ENCODE data around the gene ZFC3H1. TPM values are rescaled to one million over a fixed set of nuclear protein-coding genes. Genes with fewer than 3 reads are reported as not detected.

Gene ZFC3H1
- total RNA-seq, 1 donor from 2014 or later = 37.9 TPM

DNA sequence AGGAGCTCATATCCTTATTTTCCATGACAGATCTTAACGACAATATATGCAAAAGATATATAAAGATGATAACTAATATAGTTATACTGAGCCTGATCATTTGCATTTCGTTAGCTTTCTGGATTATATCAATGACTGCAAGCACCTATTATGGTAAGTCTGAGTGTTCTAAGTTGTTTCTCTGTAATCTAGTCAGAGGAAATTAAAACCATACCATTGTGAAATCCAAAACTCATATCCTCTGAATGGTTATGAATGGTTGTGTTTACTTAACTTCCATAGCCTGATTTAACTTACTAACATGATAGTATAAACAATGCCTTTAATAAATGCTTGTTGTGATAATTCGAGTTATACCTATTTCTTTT, 23.0 kb upstream of the ZFC3H1 start:
- no peaks in the 10 kb centered on the region for H3K36me3 ChIP-seq
- Mint-ChIP-seq H3K4me3 (peak overlapping the region; percentile 99), H3K4me1 (peaks cover 14% of the 10 kb centered on the region), H3K27ac (peak overlapping the region; percentile 98), H3K9me3 (no peaks in the 10 kb centered on the region), H3K27me3 (ENCODE audit: insufficient read depth, low read depth) (no peaks in the 10 kb centered on the region), H3K36me3 (no peaks in the 10 kb centered on the region)
- H3K9me3 ChIP-seq (ENCODE audit: low read depth) = no peaks in the 10 kb centered on the region
- peak overlapping the region; percentile 78 for H3K4me3 ChIP-seq
- TF ChIP-seq, protein P1, sequence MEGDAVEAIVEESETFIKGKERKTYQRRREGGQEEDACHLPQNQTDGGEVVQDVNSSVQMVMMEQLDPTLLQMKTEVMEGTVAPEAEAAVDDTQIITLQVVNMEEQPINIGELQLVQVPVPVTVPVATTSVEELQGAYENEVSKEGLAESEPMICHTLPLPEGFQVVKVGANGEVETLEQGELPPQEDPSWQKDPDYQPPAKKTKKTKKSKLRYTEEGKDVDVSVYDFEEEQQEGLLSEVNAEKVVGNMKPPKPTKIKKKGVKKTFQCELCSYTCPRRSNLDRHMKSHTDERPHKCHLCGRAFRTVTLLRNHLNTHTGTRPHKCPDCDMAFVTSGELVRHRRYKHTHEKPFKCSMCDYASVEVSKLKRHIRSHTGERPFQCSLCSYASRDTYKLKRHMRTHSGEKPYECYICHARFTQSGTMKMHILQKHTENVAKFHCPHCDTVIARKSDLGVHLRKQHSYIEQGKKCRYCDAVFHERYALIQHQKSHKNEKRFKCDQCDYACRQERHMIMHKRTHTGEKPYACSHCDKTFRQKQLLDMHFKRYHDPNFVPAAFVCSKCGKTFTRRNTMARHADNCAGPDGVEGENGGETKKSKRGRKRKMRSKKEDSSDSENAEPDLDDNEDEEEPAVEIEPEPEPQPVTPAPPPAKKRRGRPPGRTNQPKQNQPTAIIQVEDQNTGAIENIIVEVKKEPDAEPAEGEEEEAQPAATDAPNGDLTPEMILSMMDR (IDR thresholded peaks at IDR 0.05) = no peak
- TF ChIP-seq EZH2 (IDR thresholded peaks at IDR 0.05) (no peak), EZH2phosphoT487 (IDR thresholded peaks at IDR 0.05) (no peak)
- peaks cover 7% of the 10 kb centered on the region for H3K4me1 ChIP-seq
- peak overlapping the region; percentile 75 for H2AFZ ChIP-seq (replicated peaks)
- DNase-seq (ENCODE audit: low spot score) = no peak
- no peaks in the 10 kb centered on the region for H4K20me1 ChIP-seq (ENCODE audit: low read depth)
- H3K27me3 ChIP-seq = no peaks in the 10 kb centered on the region
- H3F3A ChIP-seq (ENCODE audit: low read depth) = peaks cover 3% of the 10 kb centered on the region
- peak overlapping the region; percentile 82 for H3K4me2 ChIP-seq
- H3K27ac ChIP-seq = no peak overlapping the region
- no peak overlapping the region for H3K9ac ChIP-seq
- H3K79me2 ChIP-seq (ENCODE audit: low read depth) = peaks cover 9% of the 10 kb centered on the region

DNA sequence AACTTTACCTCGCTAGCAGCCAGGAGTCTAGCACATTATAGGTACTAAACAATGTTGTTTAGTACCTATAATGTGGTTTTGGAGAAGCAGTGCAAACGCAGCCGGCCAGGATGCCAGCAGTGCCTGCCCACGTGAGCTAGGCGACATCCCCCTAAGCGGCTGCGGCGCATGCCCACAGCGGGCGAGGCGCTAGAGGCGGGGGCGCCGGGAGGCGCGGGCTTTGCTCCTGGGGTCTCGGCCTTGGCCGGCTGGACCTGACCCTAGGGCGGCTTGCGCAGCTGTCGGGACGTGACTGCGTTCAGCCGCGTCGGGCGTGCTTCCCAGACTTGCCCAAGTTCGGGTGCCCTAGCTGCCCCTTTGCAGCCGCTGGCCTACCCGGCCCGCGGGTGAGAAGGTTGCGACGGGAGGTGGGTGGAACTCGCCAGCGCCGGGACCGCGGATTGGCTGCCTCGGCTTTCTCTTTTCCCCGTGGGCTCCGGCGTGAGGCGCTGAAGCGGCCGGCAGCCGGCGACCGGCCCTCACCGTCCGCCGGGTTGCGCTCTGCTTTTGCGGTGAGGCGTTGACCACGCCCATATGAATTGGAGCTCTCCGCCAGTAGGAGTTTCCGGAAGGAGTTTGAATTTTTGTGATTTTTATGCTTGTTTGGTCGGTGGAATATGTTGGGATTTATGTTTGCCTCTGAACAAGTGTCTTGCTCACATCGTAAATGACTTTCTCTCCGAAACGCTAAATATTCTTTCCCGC, 22.4 kb upstream of the ZFC3H1 start, which contains the start of gene TMEM19:
Gene TMEM19, plus strand, starts transcription at position 169 of the 744 bp plus-strand sequence. CDS start 599 bp downstream, outside the sequence.
- no peaks in the 10 kb centered on the region for H3K27me3 Mint-ChIP-seq (ENCODE audit: insufficient read depth, low read depth)
- Histone ChIP-seq H4K20me1 (ENCODE audit: low read depth) (no peaks in the 10 kb centered on the region), H3K79me2 (ENCODE audit: low read depth) (peaks cover 9% of the 10 kb centered on the region), H3K9me3 (ENCODE audit: low read depth) (no peaks in the 10 kb centered on the region), H2AFZ (replicated peaks) (peak within 1 kb of the TSS; percentile 75), H3K27ac (peak within 1 kb of the TSS; percentile 20), H3K27me3 (no peaks in the 10 kb centered on the region), H3K4me2 (peak within 1 kb of the TSS; percentile 82), H3K4me3 (peak within 1 kb of the TSS; percentile 78), H3K9ac (no peak within 1 kb of the TSS), H3K36me3 (no peaks in the 10 kb centered on the region), H3F3A (ENCODE audit: low read depth) (peaks cover 3% of the 10 kb centered on the region), H3K4me1 (peaks cover 7% of the 10 kb centered on the region)
- H3K36me3 Mint-ChIP-seq = no peaks in the 10 kb centered on the region
- no peak for TF ChIP-seq EZH2 (IDR thresholded peaks at IDR 0.05)
- TF ChIP-seq, protein P1 (IDR thresholded peaks at IDR 0.05) = peak; percentile 38
- peaks cover 14% of the 10 kb centered on the region for H3K4me1 Mint-ChIP-seq
- DNase-seq (ENCODE audit: low spot score) = peak; percentile 92
- H3K27ac Mint-ChIP-seq = peak within 1 kb of the TSS; percentile 98
- no peaks in the 10 kb centered on the region for H3K9me3 Mint-ChIP-seq
- H3K4me3 Mint-ChIP-seq = peak within 1 kb of the TSS; percentile 99

DNA sequence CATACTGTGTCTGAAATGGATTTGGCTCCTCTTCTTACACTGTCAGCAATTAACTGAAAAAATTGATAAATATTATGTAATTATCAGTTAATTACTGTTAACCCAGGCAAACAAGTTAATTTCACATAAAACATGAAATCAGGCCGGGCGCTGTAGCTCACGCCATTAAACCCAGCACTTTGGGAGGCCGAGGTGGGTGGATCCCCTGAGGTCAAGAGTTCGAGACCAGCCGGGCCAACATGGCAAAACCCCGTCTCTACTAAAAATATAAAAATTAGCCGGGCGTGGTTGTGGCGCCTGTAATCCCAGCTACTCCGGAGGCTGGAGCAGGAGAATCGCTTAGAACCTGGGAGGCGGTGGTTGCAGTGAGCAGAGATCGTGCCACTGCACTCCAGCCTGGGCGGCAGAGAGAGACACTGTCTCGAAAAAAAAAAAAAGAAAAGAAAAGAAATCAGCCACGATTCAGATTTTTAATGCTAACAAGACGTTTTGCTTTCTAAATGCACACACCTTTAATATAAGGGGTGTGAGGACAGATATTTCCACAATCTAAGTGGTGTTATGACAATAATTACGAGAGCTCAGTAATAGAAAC, 21.8 kb upstream of the ZFC3H1 start:
- Mint-ChIP-seq H3K36me3 (no peaks in the 10 kb centered on the region), H3K4me1 (peaks cover 14% of the 10 kb centered on the region)
- TF ChIP-seq EZH2 (IDR thresholded peaks at IDR 0.05) (no peak), EZH2phosphoT487 (IDR thresholded peaks at IDR 0.05) (no peak)

More for the DNA sequence above, 21.8 kb upstream of the ZFC3H1 start:
- H3K79me2 ChIP-seq (ENCODE audit: low read depth) = peaks cover 9% of the 10 kb centered on the region
- H3K9me3 ChIP-seq (ENCODE audit: low read depth) = no peaks in the 10 kb centered on the region
- no peaks in the 10 kb centered on the region for H3K27me3 ChIP-seq
- H3K4me1 ChIP-seq = peaks cover 7% of the 10 kb centered on the region
- H3F3A ChIP-seq (ENCODE audit: low read depth) = peaks cover 3% of the 10 kb centered on the region
- H3K4me3 ChIP-seq = peak overlapping the region; percentile 78
- H3K9ac ChIP-seq = no peak overlapping the region
- no peaks in the 10 kb centered on the region for H3K36me3 ChIP-seq
- Mint-ChIP-seq H3K9me3 (no peaks in the 10 kb centered on the region), H3K4me3 (peak overlapping the region; percentile 99), H3K27me3 (ENCODE audit: insufficient read depth, low read depth) (no peaks in the 10 kb centered on the region), H3K27ac (peak overlapping the region; percentile 25)
- no peak overlapping the region for H3K27ac ChIP-seq
- peak overlapping the region; percentile 75 for H2AFZ ChIP-seq (replicated peaks)
- DNase-seq (ENCODE audit: low spot score) = no peak
- peak overlapping the region; percentile 82 for H3K4me2 ChIP-seq
- no peaks in the 10 kb centered on the region for H4K20me1 ChIP-seq (ENCODE audit: low read depth)
